Transverse colon (tissue), 4 donors: ENCODE measurements around the gene FAT4. TPM values are rescaled to one million over a fixed set of nuclear protein-coding genes. Genes with fewer than 3 reads are reported as not detected.

Experiments
- DNase-seq: peaks from one replicate; pipeline ENCODE4 v3.0.0-alpha.2; 2019
- H3K27ac ChIP-seq, 4 donors: fragments of 200-600 bp; sonication (generic); 2 replicates each; pipeline ENCODE4 v1.5.1; 2016 to 2018; ENCODE audit warnings: inconsistent platforms in 4 of 4
- H3K27me3 ChIP-seq: fragments of 200-600 bp; sonication (generic); 2 replicates; pipeline ENCODE4 v1.5.1; 2017; ENCODE audit warnings: inconsistent platforms
- H3K36me3 ChIP-seq, 4 donors: fragments of 200-600 bp; sonication (generic); 2 replicates each; pipeline ENCODE4 v1.5.1; 2017 to 2019; ENCODE audit warnings: inconsistent platforms in 4 of 4
- H3K4me1 ChIP-seq, 4 donors: fragments of 200-600 bp; sonication (generic); 2 replicates each; pipeline ENCODE4 v1.5.1; 2017 to 2020; ENCODE audit warnings: inconsistent platforms in 4 of 4
- H3K4me3 ChIP-seq, 4 donors: fragments of 200-600 bp; sonication (generic); 1 replicate in 1 of 4; 2 replicates in 3 of 4; pipeline versions ENCODE4 v1.5.1 to v1.6.1; 2017 to 2019; ENCODE audit warnings: inconsistent platforms in 4 of 4
- H3K9me3 ChIP-seq, 2 donors: fragments of 200-600 bp; sonication (generic); 2 replicates each; pipeline ENCODE4 v1.5.1; 2017 to 2019; ENCODE audit warnings: inconsistent platforms in 2 of 2
- EP300 ChIP-seq: sonication (generic); formaldehyde crosslinking; IDR thresholded peaks from one replicate; pipeline ENCODE4 v1.6.1; 2017; ENCODE audit warnings: antibody characterized with exemption, low read depth
- POLR2A ChIP-seq: fragments of 450-650 bp; IDR thresholded peaks from one replicate; pipeline ENCODE4 v1.6.1; 2016; ENCODE audit warnings: antibody characterized with exemption, mild to moderate bottlenecking, moderate library complexity
- POLR2AphosphoS5 ChIP-seq, 3 donors: sonication (generic); formaldehyde crosslinking; IDR thresholded peaks; one replicate each; pipeline ENCODE4 v1.6.1; 2016; ENCODE audit warnings: antibody characterized with exemption in 3 of 3
- WGBS, 2 donors: methylation state at CpG; one replicate each; pipeline ENCODE4 v1.1.5; 2018; ENCODE audit warnings: low coverage in 1 of 2; 5-methylcytosine and 5-hydroxymethylcytosine counted together
- in situ Hi-C, 4 donors: fragments of 200-750 bp; cut with MboI; loops; one replicate each; pipeline versions ENCODE4 v1.15.0 to v1.15.1; 2017; ENCODE audit warnings: low sequenced_read_pairs in 3 of 4, low pct_ligation_motif_present in 1 of 4, low pct_unique_long_range_greater_than_20kb in 1 of 4
- intact Hi-C: fragments of 100-400 bp; cut with DNase I; formaldehyde crosslinking; loops from one replicate; pipeline ENCODE4 v1.15.1; 2023; ENCODE audit warnings: low total_unique reads
- total RNA-seq, 4 donors: library from RNA; depleted of rRNA; stranded (reverse); fragments of >200 nt; gene quantifications; one replicate each; pipeline ENCODE4 v1.1.0, GENCODE V29; 2016
- TF ChIP-seq, protein P1 (sequence below), 5 experiments: fragments of 200-600 bp in 3 of 5; fragments of 450-650 bp in 2 of 5; sonication (generic) in 3 of 5; IDR thresholded peaks; 1 replicate in 2 of 5; 2 replicates in 3 of 5; pipeline ENCODE4 v1.5.1; 2016 to 2017; ENCODE audit warnings: antibody characterized with exemption in 5 of 5, inconsistent platforms in 3 of 5, mild to moderate bottlenecking in 2 of 5, moderate library complexity in 1 of 5

Gene FAT4
- total RNA-seq, 4 donors from 2014 or later: 4.1 to 15.9 (median 9.3) TPM

DNA sequence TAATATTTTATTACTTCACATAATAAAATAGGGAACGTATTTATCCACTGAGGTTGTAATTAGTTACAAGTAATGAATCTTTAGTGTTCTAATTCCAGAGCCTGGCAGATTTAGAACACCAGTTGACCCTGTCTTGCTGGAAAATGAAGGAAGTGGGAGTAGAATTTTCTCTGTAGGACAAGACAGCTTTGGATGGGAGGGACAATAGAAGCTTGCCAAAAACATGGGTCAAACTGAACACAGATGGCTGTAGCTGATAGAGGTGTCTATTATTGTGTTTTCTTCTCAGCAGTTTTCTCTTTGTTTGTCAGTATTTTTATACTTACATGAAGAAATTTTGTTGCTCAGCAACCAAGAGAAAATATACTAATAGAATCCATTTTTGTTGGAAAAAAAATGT lies 20.2 kb downstream of the FAT4 start:
- TF ChIP-seq EP300 (no peak), POLR2AphosphoS5 (IDR thresholded peaks at IDR 0.05) (no peak), POLR2A (no peak)
- TF ChIP-seq, protein P1, sequence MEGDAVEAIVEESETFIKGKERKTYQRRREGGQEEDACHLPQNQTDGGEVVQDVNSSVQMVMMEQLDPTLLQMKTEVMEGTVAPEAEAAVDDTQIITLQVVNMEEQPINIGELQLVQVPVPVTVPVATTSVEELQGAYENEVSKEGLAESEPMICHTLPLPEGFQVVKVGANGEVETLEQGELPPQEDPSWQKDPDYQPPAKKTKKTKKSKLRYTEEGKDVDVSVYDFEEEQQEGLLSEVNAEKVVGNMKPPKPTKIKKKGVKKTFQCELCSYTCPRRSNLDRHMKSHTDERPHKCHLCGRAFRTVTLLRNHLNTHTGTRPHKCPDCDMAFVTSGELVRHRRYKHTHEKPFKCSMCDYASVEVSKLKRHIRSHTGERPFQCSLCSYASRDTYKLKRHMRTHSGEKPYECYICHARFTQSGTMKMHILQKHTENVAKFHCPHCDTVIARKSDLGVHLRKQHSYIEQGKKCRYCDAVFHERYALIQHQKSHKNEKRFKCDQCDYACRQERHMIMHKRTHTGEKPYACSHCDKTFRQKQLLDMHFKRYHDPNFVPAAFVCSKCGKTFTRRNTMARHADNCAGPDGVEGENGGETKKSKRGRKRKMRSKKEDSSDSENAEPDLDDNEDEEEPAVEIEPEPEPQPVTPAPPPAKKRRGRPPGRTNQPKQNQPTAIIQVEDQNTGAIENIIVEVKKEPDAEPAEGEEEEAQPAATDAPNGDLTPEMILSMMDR (IDR thresholded peaks at IDR 0.05): no peak
- intact Hi-C loops (loop anchor here (5.0 kb wide), 1 partner anchor 1728 kb away; no protein-coding TSS in a partner anchor), in situ Hi-C loops (no loop called here)
- Histone ChIP-seq H3K9me3 (no peaks in the 10 kb centered on the region), H3K27ac (peak overlapping the region in 1 of 4 donors; percentile 29), H3K27me3 (no peaks in the 10 kb centered on the region), H3K4me1 (peaks cover 0 to 9% (median 2%) of the 10 kb centered on the region in 4 donors), H3K4me3 (no peak overlapping the region), H3K36me3 (no peaks in the 10 kb centered on the region)
- 27 to 36% methylated on average over 1 of the region's 1 CpG for WGBS, 2 donors
- DNase-seq: no peak

DNA sequence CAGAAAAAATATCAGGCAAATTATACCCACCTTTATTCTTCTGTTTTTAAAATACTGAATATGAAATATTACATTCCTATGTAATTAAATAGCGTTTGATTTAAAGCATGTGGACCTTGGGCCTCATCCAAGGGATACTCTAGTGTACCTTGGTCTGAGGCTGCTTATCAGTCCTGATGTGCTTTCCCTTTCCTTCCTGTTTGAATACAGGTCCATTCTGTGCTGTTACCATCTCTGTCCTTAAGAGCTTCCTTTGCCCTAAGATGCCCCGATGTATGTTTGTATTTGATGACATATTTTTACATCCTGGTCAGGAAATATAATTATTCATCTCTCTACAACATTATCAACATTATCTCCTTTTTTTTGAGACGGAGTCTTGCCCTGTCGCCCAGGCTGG lies 24.1 kb downstream of the FAT4 start:
- 58 to 66% methylated on average over 3 to 4 of the region's 4 CpGs for WGBS, 2 donors
- H3K4me1 ChIP-seq: peaks cover 0 to 12% (median 2%) of the 10 kb centered on the region in 4 donors
- DNase-seq: no peak
- H3K36me3 ChIP-seq: no peaks in the 10 kb centered on the region
- no peak overlapping the region for H3K4me3 ChIP-seq
- no peaks in the 10 kb centered on the region for H3K9me3 ChIP-seq
- H3K27me3 ChIP-seq: no peaks in the 10 kb centered on the region
- intact Hi-C loops: loop anchor here (5.0 kb wide), 1 partner anchor 1732 kb away; no protein-coding TSS in a partner anchor
- in situ Hi-C loops: no loop called here
- H3K27ac ChIP-seq: no peak overlapping the region
- TF ChIP-seq POLR2AphosphoS5 (IDR thresholded peaks at IDR 0.05): no peak
- no peak for TF ChIP-seq EP300
- no peak for TF ChIP-seq POLR2A
- TF ChIP-seq, protein P1 (IDR thresholded peaks at IDR 0.05): no peak

DNA sequence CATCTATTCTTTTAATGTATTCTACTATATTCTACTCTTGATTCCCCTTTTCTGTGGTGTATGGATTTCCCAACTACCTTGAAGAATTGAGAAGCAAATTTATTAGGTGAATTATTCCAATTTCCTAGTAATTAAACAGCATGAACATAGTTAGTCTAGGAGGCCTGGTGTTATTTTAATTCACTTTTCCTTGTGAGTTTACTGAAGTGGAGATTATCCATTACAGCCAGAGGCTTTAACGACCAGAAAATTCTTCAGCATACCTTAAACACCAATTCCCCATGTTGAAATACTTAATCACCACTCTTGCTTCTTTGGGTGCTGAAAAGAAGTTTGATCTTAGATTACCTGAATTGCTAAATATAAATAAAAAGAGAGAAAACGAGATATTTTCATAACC lies 29.4 kb downstream of the FAT4 start:
- in situ Hi-C loops: no loop called here
- H3K27ac ChIP-seq: no peak overlapping the region
- no peak overlapping the region for H3K4me3 ChIP-seq

DNA sequence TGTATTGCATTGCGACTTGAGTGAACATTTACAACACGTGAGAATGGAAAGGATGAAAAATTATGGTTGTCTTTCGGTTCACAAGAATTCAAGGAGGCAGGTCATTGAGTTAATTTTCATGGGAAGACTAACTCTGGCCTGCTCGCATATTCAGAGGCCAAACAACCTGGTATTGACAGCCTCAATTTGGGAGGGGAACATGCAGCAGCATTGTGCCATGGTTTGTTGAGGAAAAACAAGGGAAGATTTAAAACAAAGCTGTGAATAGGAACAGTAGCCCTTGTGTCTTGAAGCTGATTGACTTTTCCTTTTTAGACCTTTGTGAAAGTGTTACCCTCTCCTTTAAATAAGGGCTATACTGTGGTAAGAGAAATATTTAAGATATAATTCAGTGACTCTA lies 31.9 kb downstream of the FAT4 start:
- 69 to 79% methylated on average over 4 of the region's 4 CpGs for WGBS, 2 donors
- in situ Hi-C loops (no loop called here), intact Hi-C loops (no loop called here)
- no peak overlapping the region for H3K4me3 ChIP-seq
- TF ChIP-seq EP300 (no peak), POLR2AphosphoS5 (IDR thresholded peaks at IDR 0.05) (no peak), POLR2A (no peak)
- TF ChIP-seq, protein P1 (IDR thresholded peaks at IDR 0.05): no peak
- H3K27me3 ChIP-seq: no peaks in the 10 kb centered on the region
- no peaks in the 10 kb centered on the region for H3K36me3 ChIP-seq
- no peak for DNase-seq
- no peak overlapping the region for H3K27ac ChIP-seq
- no peaks in the 10 kb centered on the region for H3K9me3 ChIP-seq
- H3K4me1 ChIP-seq: no peaks in the 10 kb centered on the region

More for the DNA sequence above, 29.4 kb downstream of the FAT4 start:
- intact Hi-C loops: no loop called here
- Histone ChIP-seq H3K27me3 (no peaks in the 10 kb centered on the region), H3K36me3 (no peaks in the 10 kb centered on the region), H3K9me3 (no peaks in the 10 kb centered on the region), H3K4me1 (peaks cover 0 to 5% (median 0%) of the 10 kb centered on the region in 4 donors)
- 53 to 67% methylated on average over 2 of the region's 2 CpGs for WGBS, 2 donors
- no peak for DNase-seq
- TF ChIP-seq, protein P1 (IDR thresholded peaks at IDR 0.05): no peak
- no peak for TF ChIP-seq EP300
- TF ChIP-seq POLR2AphosphoS5 (IDR thresholded peaks at IDR 0.05): no peak
- no peak for TF ChIP-seq POLR2A
